Measurements from ENCODE around the gene ANKH.

Gene ANKH

GRCh38 chr5:14700478-14701436 lies 170.8 kb downstream of the ANKH start:
- Histone ChIP-seq H2AFZ (ENCODE audit: low read depth, low read length) (no peak overlapping the region), H3K27me3 (ENCODE audit: insufficient read depth, low read length, poor library complexity) (no peaks in the 10 kb centered on the region), H3K9ac (ENCODE audit: low read depth, low read length) (no peak overlapping the region), H3K9me3 (ENCODE audit: insufficient read depth, low read length, severe bottlenecking) (no peaks in the 10 kb centered on the region), H3K27ac (ENCODE audit: low read length) (no peak overlapping the region), H3K36me3 (ENCODE audit: insufficient read depth, low read length) (peaks cover 81% of the 10 kb centered on the region), H3K4me3 (ENCODE audit: low read depth in 1 of 2, low read length in 2 of 2) (no peak overlapping the region), H3K79me2 (ENCODE audit: insufficient read depth, low read length) (no peaks in the 10 kb centered on the region), H3K4me1 (ENCODE audit: insufficient read depth, low read length) (peaks cover 6% of the 10 kb centered on the region), H3K4me2 (ENCODE audit: insufficient read depth, low read length) (no peak overlapping the region), H4K20me1 (ENCODE audit: insufficient read depth, low read length) (peaks cover 15% of the 10 kb centered on the region)
- no peak for TF ChIP-seq CTCF (IDR thresholded peaks at IDR 0.05; ENCODE audit: borderline replicate concordance, extremely low read depth, low read length, poor library complexity, severe bottlenecking)
- TF ChIP-seq EZH2 (IDR thresholded peaks at IDR 0.05; ENCODE audit: borderline replicate concordance, low read depth, low read length, severe bottlenecking), result no peak
- ATAC-seq (ENCODE audit: insufficient read depth, low read depth), result 0 out of 3 replicates have a peak, but pooled peaks have one; percentile 17
- no peak for DNase-seq

- H3K9me3 ChIP-seq (ENCODE audit: insufficient read depth, low read length, severe bottlenecking), result no peaks in the 10 kb centered on the region
- H3K4me2 ChIP-seq (ENCODE audit: insufficient read depth, low read length), result no peak overlapping the region
- peaks cover 10% of the 10 kb centered on the region for H4K20me1 ChIP-seq (ENCODE audit: insufficient read depth, low read length)
- TF ChIP-seq EZH2 (IDR thresholded peaks at IDR 0.05; ENCODE audit: borderline replicate concordance, low read depth, low read length, severe bottlenecking) (no peak), CTCF (IDR thresholded peaks at IDR 0.05; ENCODE audit: borderline replicate concordance, extremely low read depth, low read length, poor library complexity, severe bottlenecking) (no peak)
- no peaks in the 10 kb centered on the region for H3K4me1 ChIP-seq (ENCODE audit: insufficient read depth, low read length)
- H3K27ac ChIP-seq (ENCODE audit: low read length), result no peak overlapping the region
- H3K79me2 ChIP-seq (ENCODE audit: insufficient read depth, low read length), result no peaks in the 10 kb centered on the region
- no peak overlapping the region for H2AFZ ChIP-seq (ENCODE audit: low read depth, low read length)
- no peak overlapping the region for H3K4me3 ChIP-seq (ENCODE audit: low read depth in 1 of 2, low read length in 2 of 2)
- no peak for ATAC-seq (ENCODE audit: insufficient read depth, low read depth)
- no peak overlapping the region for H3K9ac ChIP-seq (ENCODE audit: low read depth, low read length)
- no peaks in the 10 kb centered on the region for H3K27me3 ChIP-seq (ENCODE audit: insufficient read depth, low read length, poor library complexity)
- DNase-seq, result no peak
- peaks cover 81% of the 10 kb centered on the region for H3K36me3 ChIP-seq (ENCODE audit: insufficient read depth, low read length)
Observed at GRCh38 chr5:14699807-14700400, 171.7 kb downstream of the ANKH start.

GRCh38 chr5:14699159-14699558 lies 172.4 kb downstream of the ANKH start:
- Histone ChIP-seq H3K4me2 (ENCODE audit: insufficient read depth, low read length) (no peak overlapping the region), H3K36me3 (ENCODE audit: insufficient read depth, low read length) (peaks cover 88% of the 10 kb centered on the region), H4K20me1 (ENCODE audit: insufficient read depth, low read length) (peaks cover 10% of the 10 kb centered on the region), H3K27ac (ENCODE audit: low read length) (no peak overlapping the region), H3K9ac (ENCODE audit: low read depth, low read length) (no peak overlapping the region), H3K79me2 (ENCODE audit: insufficient read depth, low read length) (no peaks in the 10 kb centered on the region), H3K27me3 (ENCODE audit: insufficient read depth, low read length, poor library complexity) (no peaks in the 10 kb centered on the region), H2AFZ (ENCODE audit: low read depth, low read length) (no peak overlapping the region), H3K4me3 (ENCODE audit: low read depth in 1 of 2, low read length in 2 of 2) (no peak overlapping the region), H3K4me1 (ENCODE audit: insufficient read depth, low read length) (no peaks in the 10 kb centered on the region), H3K9me3 (ENCODE audit: insufficient read depth, low read length, severe bottlenecking) (no peaks in the 10 kb centered on the region)
- TF ChIP-seq CTCF (IDR thresholded peaks at IDR 0.05; ENCODE audit: borderline replicate concordance, extremely low read depth, low read length, poor library complexity, severe bottlenecking) (no peak), EZH2 (IDR thresholded peaks at IDR 0.05; ENCODE audit: borderline replicate concordance, low read depth, low read length, severe bottlenecking) (no peak)
- ATAC-seq (ENCODE audit: insufficient read depth, low read depth) (no peak), DNase-seq (no peak)

Data from DND-41 (cell line).